SKM-1 (cell line): ENCODE measurements around the gene LRRC3C.
A peak's percentile ranks its signal among the peaks of the same experiment; 100 is the strongest.

Experiments used
- DNase-seq: peaks from one replicate; lab custom pipeline; 2025; ENCODE audit not compliant: unreplicated experiment; lab: John Stamatoyannopoulos, UW

The LRRC3C gene

GRCh38 chr17:39923836-39924690 lies 3.5 kb upstream of the LRRC3C start:
- no peak for DNase-seq

- no peak for DNase-seq
These were observed 2.9 kb upstream of the LRRC3C start for GRCh38 chr17:39924691-39925055.

- no peak for DNase-seq
These were observed 2.0 kb upstream of the LRRC3C start for GRCh38 chr17:39925282-39926134.

GRCh38 chr17:39926135-39926587 lies 1.4 kb upstream of the LRRC3C start:
- no peak for DNase-seq

- no peak for DNase-seq
These were observed 888 bp upstream of the LRRC3C start for GRCh38 chr17:39926588-39927100.

GRCh38 chr17:39927929-39928857 lies 661 bp downstream of the LRRC3C start:
- no peak for DNase-seq

- DNase-seq, result peak; percentile 14
These were observed 1.5 kb downstream of the LRRC3C start for GRCh38 chr17:39928858-39929645.

- DNase-seq, result no peak
These were observed 2.3 kb downstream of the LRRC3C start for GRCh38 chr17:39929646-39930407.

- no peak for DNase-seq
These were observed 6.4 kb downstream of the LRRC3C start for GRCh38 chr17:39933912-39934311.

GRCh38 chr17:39934324-39934723 lies 6.8 kb downstream of the LRRC3C start:
- DNase-seq, result no peak

GRCh38 chr17:39935909-39936308 lies 8.4 kb downstream of the LRRC3C start:
- no peak for DNase-seq

- no peak for DNase-seq
These were observed 9.9 kb downstream of the LRRC3C start for GRCh38 chr17:39937447-39937846.

GRCh38 chr17:39938140-39938869 lies 10.8 kb downstream of the LRRC3C start:
- no peak for DNase-seq

GRCh38 chr17:39939106-39939505 lies 11.6 kb downstream of the LRRC3C start:
- no peak for DNase-seq

- peak; percentile 70 for DNase-seq
These were observed 12.3 kb downstream of the LRRC3C start for GRCh38 chr17:39939588-39940419.

- no peak for DNase-seq
These were observed 16.3 kb downstream of the LRRC3C start for GRCh38 chr17:39943702-39944392.

GRCh38 chr17:39944393-39944711 lies 16.8 kb downstream of the LRRC3C start:
- no peak for DNase-seq
